ENCODE data around the gene MICB.

MICB gene

GRCh38 chr6:31510007-31510406 is 12.1 kb downstream of the MICB start:
- DNase-seq (ENCODE audit: low spot score), result no peak

GRCh38 chr6:31513456-31514165 is 15.7 kb downstream of the MICB start:
- DNase-seq (ENCODE audit: low spot score), result no peak

GRCh38 chr6:31521835-31522234 is 23.9 kb downstream of the MICB start:
- no peak for DNase-seq (ENCODE audit: low spot score)

- DNase-seq (ENCODE audit: low spot score), result no peak
These were observed 27.6 kb downstream of the MICB start for GRCh38 chr6:31525553-31525931.

- DNase-seq (ENCODE audit: low spot score), result no peak
These were observed 28.1 kb downstream of the MICB start for GRCh38 chr6:31525932-31526591.

GRCh38 chr6:31528307-31528777 is 30.4 kb downstream of the MICB start:
- DNase-seq (ENCODE audit: low spot score), result no peak

- DNase-seq (ENCODE audit: low spot score), result no peak
These were observed 30.9 kb downstream of the MICB start, which contains the start of gene MCCD1 for GRCh38 chr6:31528821-31529328. Gene MCCD1, plus strand, starts transcription at chr6:31528962. Its CDS starts 53 bp downstream, at chr6:31529015.

GRCh38 chr6:31529329-31530150 is 31.6 kb downstream of the MICB start:
- DNase-seq (ENCODE audit: low spot score), result no peak

- DNase-seq (ENCODE audit: low spot score), result no peak
These were observed 32.7 kb downstream of the MICB start for GRCh38 chr6:31530659-31531058.

- DNase-seq (ENCODE audit: low spot score), result no peak
These were observed 33.2 kb downstream of the MICB start for GRCh38 chr6:31531162-31531561.

GRCh38 chr6:31531771-31532643 is 34.1 kb downstream of the MICB start:
- no peak for DNase-seq (ENCODE audit: low spot score)

GRCh38 chr6:31532644-31533454 is 34.9 kb downstream of the MICB start:
- no peak for DNase-seq (ENCODE audit: low spot score)

- DNase-seq (ENCODE audit: low spot score), result no peak
These were observed 35.5 kb downstream of the MICB start for GRCh38 chr6:31533455-31533841.

- DNase-seq (ENCODE audit: low spot score), result no peak
These were observed 36.1 kb downstream of the MICB start for GRCh38 chr6:31534011-31534410.

- DNase-seq (ENCODE audit: low spot score), result no peak
These were observed 36.6 kb downstream of the MICB start for GRCh38 chr6:31534521-31535040.

GRCh38 chr6:31535538-31536324 is 37.8 kb downstream of the MICB start:
- no peak for DNase-seq (ENCODE audit: low spot score)

- no peak for DNase-seq (ENCODE audit: low spot score)
These were observed 41.0 kb downstream of the MICB start for GRCh38 chr6:31538805-31539400.

- DNase-seq (ENCODE audit: low spot score), result no peak
These were observed 42.7 kb downstream of the MICB start for GRCh38 chr6:31540640-31541039.

GRCh38 chr6:31541059-31541657 is 43.2 kb downstream of the MICB start:
- DNase-seq (ENCODE audit: low spot score), result peak; percentile 38

Data from HuH-7.5 (cell line).